Measurements from ENCODE around the gene TBX2.

GRCh38 chr17:61366715-61367413 lies 32.8 kb upstream of the TBX2 start:
- no peak for TF ChIP-seq POLR2A (IDR thresholded peaks at IDR 0.05)
- TF ChIP-seq CTCF (IDR thresholded peaks at IDR 0.05): no peak
